Renal cortex interstitium (tissue), 11 donors: ENCODE data around the gene SLFNL1. TPM values are rescaled to one million over a fixed set of nuclear protein-coding genes. Genes with fewer than 3 reads are reported as not detected.
A peak's percentile ranks its signal among the peaks of the same experiment; 100 is the strongest.

Source experiments
- DNase-seq, 11 donors: peaks; one replicate each; pipeline ENCODE4 v3.0.0-alpha.2; 2013; ENCODE audit warnings: low read depth in 9 of 11, low spot score in 4 of 11; ENCODE audit errors: extremely low read depth in 1 of 11
- polyA plus RNA-seq, 3 donors: library from polyadenylated mRNA; unstranded; fragments of 120-200 nt; gene quantifications; one replicate each; pipeline ENCODE4 v1.2.1, GENCODE V29; 2013; ENCODE audit not compliant: insufficient read length in 3 of 3

Gene SLFNL1
- polyA plus RNA-seq, 3 donors: 0.23 to 0.97 (median 0.46) TPM

DNA sequence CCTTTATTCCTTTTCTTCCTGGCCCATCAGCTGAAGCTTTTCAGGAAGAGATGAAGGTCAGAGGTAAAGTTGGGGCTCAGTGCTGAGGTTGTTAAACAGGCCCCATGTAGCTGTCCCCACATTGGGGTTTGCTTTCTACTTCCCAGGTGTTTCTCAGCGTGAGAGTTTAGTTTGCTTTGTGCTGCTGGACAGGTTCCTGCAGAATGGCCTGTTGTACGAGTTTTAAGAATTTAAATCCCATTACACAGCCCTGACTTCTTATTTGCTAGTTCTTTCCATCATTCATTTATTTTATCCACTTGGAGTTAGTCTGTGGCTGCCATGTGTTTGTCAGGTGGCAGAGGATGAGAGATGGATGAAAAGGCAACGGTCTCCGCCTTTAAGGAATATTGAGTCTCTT is 22.9 kb downstream of the SLFNL1 start:
- DNase-seq: no peak

GRCh38 chr1:40997096-40997495 is 24.4 kb downstream of the SLFNL1 start:
- no peak for DNase-seq

DNA sequence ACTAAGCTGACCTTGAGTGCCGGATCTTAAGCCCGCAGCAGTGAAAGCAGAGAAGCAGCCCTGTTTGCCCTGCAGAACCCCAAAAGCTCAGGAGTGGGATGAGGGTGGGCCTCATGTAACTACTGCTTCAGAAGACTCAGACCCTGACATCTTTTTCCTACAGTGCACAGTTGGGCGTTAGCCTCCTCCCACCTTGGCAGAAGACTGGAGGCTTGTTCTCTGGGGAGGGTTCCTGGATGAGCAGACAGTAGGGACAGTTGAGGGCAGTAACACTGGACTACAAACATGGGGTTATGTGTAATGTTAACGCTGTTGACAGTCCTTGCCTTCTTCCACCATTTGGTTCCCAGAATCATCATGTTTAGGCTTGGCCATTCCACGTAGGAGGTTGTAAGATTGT is 32.5 kb downstream of the SLFNL1 start:
- no peak for DNase-seq

GRCh38 chr1:40988280-40988679 is 33.2 kb downstream of the SLFNL1 start:
- DNase-seq: no peak

GRCh38 chr1:40987439-40988276 is 33.9 kb downstream of the SLFNL1 start:
- no peak for DNase-seq

DNA sequence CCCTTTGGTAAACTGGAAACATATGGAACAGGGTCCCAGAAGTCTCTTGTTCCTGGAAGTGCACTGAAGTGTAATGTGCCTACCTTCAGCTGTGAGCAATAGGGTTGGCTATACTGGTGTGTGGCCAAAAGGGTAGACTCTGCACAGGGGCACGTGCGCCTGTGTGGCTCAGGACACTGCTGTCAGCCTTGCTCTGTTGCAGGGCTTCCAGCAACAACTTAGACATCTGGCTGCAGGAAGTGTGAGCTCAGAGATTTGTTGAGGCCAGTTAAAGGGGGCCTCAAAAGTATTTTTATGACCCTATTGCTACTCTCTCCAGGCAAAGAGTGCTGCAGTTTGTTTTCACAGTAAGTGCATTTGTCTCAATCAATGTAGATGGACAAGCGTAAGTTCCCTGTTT is 34.6 kb downstream of the SLFNL1 start:
- peak in 3 of 11 donors; percentile 20 to 46 (median 27) for DNase-seq

DNA sequence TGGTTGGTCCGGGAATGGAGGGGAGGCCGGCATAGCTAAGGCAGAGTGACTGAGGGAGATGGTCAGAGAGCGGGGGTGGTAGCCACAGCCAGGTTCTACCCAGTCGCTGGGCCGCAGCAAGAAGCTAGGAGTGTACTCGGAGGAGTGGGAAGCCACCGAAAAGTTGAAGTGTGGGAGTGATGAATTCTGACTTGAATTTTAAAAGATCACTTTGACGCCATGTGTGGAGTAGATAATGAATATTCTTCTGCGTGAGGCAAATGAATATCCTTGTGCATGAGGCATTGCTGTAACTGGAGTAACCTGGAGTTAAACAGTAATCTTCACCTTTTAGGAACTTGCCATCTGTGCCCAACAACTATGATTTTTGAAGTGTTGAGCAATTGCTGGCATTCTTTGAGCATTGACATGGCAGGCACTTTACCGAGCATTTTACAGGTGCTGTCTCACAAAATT is 35.2 kb downstream of the SLFNL1 start:
- DNase-seq: no peak

DNA sequence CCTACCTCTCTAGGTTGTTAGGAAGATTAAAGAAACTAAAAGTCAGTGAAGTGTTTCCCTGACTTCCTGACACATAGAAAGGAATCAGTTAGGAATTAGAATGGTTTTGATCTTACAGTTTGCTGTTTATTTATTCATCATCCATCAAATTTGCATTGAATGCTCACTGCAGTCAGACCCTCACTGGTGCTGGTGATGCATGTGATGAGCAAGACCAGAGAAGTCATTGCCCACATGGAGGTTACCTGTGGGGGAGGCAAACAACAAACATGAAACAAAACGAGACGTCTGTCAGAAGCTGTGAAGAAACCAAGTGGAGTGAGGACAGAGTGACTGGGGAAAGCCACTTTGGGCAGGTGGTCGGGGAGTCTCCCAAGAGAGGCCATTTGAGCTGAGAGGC is 35.6 kb downstream of the SLFNL1 start:
- DNase-seq: no peak

DNA sequence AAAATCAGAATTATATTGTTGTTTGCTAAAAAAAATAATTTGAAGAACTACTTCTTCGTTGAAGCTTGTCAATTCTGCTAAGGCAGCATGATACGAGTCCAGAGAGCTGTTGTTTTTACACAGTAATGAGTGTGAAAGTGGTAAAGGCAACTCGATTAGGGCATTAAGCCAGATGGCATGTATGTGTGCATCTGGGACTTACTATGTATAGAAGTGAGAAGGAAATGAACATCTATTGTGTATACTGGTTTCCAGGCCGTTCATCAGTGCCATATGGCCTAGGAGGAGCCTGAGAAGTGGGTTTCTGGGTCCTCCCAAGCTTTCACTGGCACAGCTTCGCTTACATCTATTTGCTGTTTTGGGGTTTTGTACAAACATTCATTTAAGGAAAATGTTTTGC is 36.4 kb downstream of the SLFNL1 start:
- DNase-seq: no peak

DNA sequence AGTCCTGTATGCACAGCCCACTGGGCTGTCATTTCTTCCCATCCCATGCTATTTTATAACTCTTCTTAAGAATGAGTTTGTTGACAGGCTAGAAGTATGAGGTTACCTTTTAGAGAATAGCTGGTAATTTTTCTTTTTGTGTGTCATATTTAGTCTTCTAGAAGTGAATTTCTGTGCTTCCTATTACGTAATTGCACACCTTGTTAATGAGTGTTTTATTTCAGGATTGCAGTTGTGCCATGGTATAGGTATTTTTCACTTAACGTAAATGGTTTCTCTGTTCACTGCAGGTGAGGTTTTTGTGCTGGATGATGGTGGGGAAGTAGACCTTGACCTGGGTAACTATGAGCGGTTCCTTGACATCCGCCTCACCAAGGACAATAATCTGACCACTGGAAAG is 37.0 kb downstream of the SLFNL1 start:
- no peak for DNase-seq

- DNase-seq: no peak
These were observed 37.5 kb downstream of the SLFNL1 start for GRCh38 chr1:40984066-40984465.

GRCh38 chr1:40983286-40983685 is 38.2 kb downstream of the SLFNL1 start:
- no peak for DNase-seq

GRCh38 chr1:40982721-40983120 is 38.8 kb downstream of the SLFNL1 start:
- no peak for DNase-seq

DNA sequence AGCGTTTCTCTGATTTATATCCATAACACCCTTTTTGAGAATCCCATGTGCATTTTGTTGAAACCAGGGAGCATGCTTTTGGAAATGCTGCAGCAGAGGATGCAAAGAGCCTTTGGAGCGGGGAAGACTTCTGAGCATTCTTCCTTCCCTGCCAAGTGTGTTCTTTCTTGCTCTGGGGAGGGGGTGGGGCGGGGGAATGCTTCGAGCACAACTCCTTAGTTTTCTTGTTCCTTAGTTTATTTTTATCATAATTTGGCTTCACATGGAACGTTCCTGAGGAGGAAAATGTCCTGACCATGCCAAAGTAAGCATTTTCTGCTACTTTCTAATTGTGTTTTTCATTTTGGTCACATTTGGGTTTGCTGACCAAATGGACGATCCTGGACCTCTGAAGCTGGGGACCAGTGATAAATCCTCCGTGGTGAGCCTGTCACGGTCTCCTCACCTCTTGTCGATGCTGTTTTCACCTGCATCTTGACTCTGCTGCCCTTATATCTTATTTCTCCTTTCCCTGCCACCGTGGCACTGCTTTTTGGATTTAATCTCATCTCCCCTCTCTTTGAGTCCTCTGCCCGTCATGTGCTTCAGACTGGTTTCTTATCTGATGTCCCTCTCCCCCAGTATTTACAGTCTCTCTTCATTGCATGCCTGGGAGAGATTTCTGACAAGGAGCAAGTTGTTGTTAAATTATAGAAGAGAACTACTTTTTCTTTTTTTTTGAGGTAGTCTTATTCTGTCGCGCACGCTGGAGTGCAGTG is 39.7 kb downstream of the SLFNL1 start:
- DNase-seq: peak in 3 of 11 donors; percentile 8 to 29 (median 26)

GRCh38 chr1:40980453-40981121 is 40.9 kb downstream of the SLFNL1 start:
- DNase-seq: no peak

- DNase-seq: peak in 1 of 11 donors; percentile 7
These were observed 41.5 kb downstream of the SLFNL1 start for GRCh38 chr1:40980068-40980452.

GRCh38 chr1:40979241-40980067 is 42.1 kb downstream of the SLFNL1 start, which contains the start of gene CTPS1:
Gene CTPS1 (plus strand): TSS chr1:40979696. CDS start chr1:40983291, 3,595 bp downstream.
- DNase-seq: peak; percentile 82 to 94 (median 91)

DNA sequence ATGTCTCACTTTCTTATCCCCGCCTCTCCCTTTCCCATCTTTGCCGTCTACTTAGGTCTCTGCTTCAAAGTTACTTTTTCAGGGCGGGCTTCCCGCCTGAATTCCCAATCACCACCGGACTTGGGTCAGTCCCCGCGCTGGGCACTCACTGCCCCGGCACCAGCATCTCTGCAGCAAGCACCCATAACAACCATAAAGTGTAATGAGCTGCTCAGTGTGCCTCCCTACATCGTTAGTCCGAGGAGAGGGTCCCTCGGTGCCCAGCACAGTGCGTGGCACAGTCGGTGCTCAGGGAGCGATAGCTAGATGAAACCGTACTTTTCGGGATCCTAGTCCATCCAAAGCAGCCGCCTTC is 42.7 kb downstream of the SLFNL1 start:
- no peak for DNase-seq

GRCh38 chr1:40977716-40978115 is 43.8 kb downstream of the SLFNL1 start:
- no peak for DNase-seq
